Neural crest cell (in vitro differentiated cells): ENCODE results near the gene ZNF253. TPM values are rescaled to one million over a fixed set of nuclear protein-coding genes. Genes with fewer than 3 reads are reported as not detected.
"Not testable (repeated sequence)": the region's sequence is repeated elsewhere in the genome, so short reads cannot be mapped to it uniquely, and the experiment has no call there.

Experiments
- DNase-seq: peaks from one replicate; pipeline ENCODE4 v3.0.0; 2021; ENCODE audit warnings: low read depth, mixed read lengths, low spot score
- H3K27ac Mint-ChIP-seq: one replicate; pipeline ENCODE4 v1.8.0; 2021; ENCODE audit warnings: mild to moderate bottlenecking, mixed read lengths; ENCODE audit not compliant: unreplicated experiment
- H3K27me3 Mint-ChIP-seq: 2 replicates; pipeline ENCODE4 v1.8.0; 2021; ENCODE audit warnings: low read depth, mild to moderate bottlenecking, mixed read lengths
- H3K36me3 Mint-ChIP-seq: 2 replicates; pipeline ENCODE4 v1.8.0; 2021; ENCODE audit warnings: low read depth, mild to moderate bottlenecking, mixed read lengths
- H3K4me1 Mint-ChIP-seq: 2 replicates; pipeline ENCODE4 v1.8.0; 2021; ENCODE audit warnings: mixed read lengths
- H3K4me3 Mint-ChIP-seq: one replicate; pipeline ENCODE4 v1.8.0; 2021; ENCODE audit warnings: mild to moderate bottlenecking, mixed read lengths
- H3K9me3 Mint-ChIP-seq: 2 replicates; pipeline ENCODE4 v1.8.0; 2021; ENCODE audit warnings: mixed read lengths
- CTCF ChIP-seq: fragments of 200-600 bp; sonication (generic); conservative IDR thresholded peaks from 2 replicates; pipeline ENCODE4 v1.5.0; 2021; ENCODE audit warnings: antibody characterized with exemption, mild to moderate bottlenecking
- total RNA-seq: library from RNA; stranded (reverse); gene quantifications from 2 replicates; pipeline ENCODE4 v1.2.1, GENCODE V29; 2021

ZNF253 gene
- total RNA-seq, 1 donor from 2014 or later, result 41.1 TPM

DNA sequence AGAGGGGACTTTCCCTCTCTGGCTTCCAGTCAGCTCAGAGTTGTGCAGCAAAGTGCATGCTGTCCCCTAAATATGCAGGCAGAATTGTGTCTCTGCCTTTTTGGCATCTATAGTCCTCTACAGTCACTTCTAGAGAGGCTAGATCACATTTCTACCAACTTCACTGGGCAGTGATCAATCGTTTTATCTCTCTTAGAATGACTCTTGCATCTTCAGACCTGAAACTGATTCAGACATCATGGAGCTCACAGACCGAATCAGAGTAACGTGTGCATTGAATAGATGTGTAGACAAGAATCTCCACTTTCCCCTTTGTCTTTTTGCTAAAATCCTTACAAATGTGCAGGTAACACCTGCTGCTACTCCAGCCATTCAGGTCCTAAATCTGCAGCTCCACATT, 6.2 kb downstream of the ZNF253 start:
- no peak for DNase-seq
- Mint-ChIP-seq H3K36me3 (peaks cover 78% of the 10 kb centered on the region), H3K9me3 (peaks cover 25% of the 10 kb centered on the region), H3K4me3 (peak overlapping the region; percentile 6), H3K27me3 (no peaks in the 10 kb centered on the region), H3K4me1 (peaks cover 15% of the 10 kb centered on the region), H3K27ac (no peak overlapping the region)
- TF ChIP-seq CTCF, result no peak

GRCh38 chr19:19873381-19873780, 7.7 kb downstream of the ZNF253 start:
- Mint-ChIP-seq H3K4me3 (no peak overlapping the region), H3K27me3 (no peaks in the 10 kb centered on the region), H3K4me1 (peaks cover under 1% of the 10 kb centered on the region), H3K27ac (no peak overlapping the region), H3K36me3 (peaks cover 76% of the 10 kb centered on the region), H3K9me3 (peaks cover 21% of the 10 kb centered on the region)
- no peak for TF ChIP-seq CTCF
- no peak for DNase-seq

DNA sequence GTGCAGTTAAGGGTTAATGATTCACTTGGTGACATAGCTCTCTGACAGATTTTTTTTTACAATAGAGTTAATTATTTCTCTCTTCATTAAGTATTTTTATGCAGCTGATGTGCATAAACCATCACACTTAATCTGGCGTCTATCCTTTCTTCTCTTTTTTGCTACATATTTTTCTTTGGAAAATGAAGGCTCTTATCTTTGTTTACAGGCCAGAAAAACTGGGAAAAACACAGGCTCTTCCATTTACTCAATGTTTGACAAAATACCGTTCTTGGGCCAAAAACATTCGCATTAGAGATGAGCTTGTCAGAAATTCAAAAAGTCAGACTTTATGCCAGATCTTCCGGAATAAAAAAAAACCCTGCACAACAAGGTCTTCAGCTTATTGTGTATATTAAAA, 12.0 kb downstream of the ZNF253 start:
- no peaks in the 10 kb centered on the region for H3K4me1 Mint-ChIP-seq
- no peak for TF ChIP-seq CTCF
- H3K9me3 Mint-ChIP-seq, result peaks cover 10% of the 10 kb centered on the region
- peak overlapping the region; percentile 4 for H3K4me3 Mint-ChIP-seq
- no peak for DNase-seq
- no peaks in the 10 kb centered on the region for H3K27me3 Mint-ChIP-seq
- H3K27ac Mint-ChIP-seq, result no peak overlapping the region
- H3K36me3 Mint-ChIP-seq, result peaks cover 82% of the 10 kb centered on the region

- no peak for DNase-seq
- Mint-ChIP-seq H3K4me3 (no peak overlapping the region), H3K27me3 (no peaks in the 10 kb centered on the region), H3K4me1 (no peaks in the 10 kb centered on the region), H3K36me3 (peaks cover 77% of the 10 kb centered on the region), H3K9me3 (peaks cover 13% of the 10 kb centered on the region), H3K27ac (no peak overlapping the region)
- no peak for TF ChIP-seq CTCF
Observed at GRCh38 chr19:19884583-19884982, 18.9 kb downstream of the ZNF253 start.

DNA sequence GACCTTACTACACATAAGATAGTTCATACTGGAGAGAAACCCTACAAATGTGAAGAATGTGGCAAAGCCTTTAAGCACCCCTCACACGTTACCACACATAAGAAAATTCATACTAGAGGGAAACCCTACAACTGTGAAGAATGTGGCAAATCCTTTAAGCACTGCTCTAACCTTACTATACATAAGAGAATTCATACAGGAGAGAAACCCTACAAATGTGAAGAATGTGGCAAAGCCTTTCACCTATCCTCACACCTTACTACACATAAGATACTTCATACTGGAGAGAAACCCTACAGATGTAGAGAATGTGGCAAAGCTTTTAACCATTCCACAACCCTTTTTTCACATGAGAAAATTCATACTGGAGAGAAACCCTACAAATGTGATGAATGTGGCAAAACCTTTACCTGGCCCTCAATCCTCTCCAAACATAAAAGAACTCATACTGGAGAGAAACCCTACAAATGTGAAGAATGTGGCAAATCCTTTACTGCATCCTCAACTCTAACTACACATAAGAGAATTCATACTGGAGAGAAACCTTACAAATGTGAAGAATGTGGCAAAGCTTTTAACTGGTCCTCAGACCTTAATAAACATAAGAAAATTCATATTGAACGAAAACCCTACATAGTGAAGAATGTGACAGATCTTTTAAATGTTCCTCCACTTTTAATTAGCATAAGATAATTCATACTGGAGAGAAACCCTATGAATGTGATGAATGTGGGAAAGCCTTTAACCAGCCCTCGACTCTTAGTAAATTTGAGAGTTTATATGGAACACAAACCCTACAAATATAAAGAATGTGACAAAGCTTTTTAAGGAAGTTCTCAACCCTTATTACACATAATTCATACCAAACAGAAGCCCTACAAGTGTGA, 26.6 kb downstream of the ZNF253 start:
- H3K4me3 Mint-ChIP-seq, result peak overlapping the region; percentile 42
- peaks cover 31% of the 10 kb centered on the region for H3K9me3 Mint-ChIP-seq
- H3K4me1 Mint-ChIP-seq, DNase-seq, H3K27ac Mint-ChIP-seq, H3K27me3 Mint-ChIP-seq: not testable (repeated sequence)
- peaks cover 71% of the 10 kb centered on the region for H3K36me3 Mint-ChIP-seq

DNA sequence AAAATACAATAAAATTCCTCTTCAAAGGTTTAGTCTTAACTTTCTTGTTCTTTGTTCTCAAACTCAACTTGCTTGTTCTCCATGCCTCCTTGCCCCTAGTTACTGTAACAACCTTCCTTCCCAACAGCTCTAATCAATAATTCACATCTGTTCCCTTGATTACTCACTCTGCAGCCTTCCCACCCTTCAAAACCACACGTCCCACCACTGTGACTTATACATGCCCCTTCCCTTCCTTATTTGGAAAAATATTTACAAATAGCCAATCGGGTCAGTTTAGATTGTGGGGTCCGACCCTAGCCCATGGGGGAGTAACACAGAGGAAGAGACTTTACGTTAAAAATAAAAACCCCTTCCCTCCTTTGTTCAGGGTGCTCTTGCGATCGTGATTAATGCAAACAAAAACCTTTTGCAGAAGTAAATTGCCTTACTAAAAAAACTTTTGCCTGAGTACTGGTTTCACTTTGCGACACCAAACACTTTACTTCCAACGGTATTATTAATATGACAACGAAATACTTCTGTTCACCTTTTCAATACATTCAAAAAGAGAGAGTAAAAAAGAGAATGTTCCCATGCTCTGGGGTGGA, 34.6 kb downstream of the ZNF253 start:
- Mint-ChIP-seq H3K9me3 (peaks cover 28% of the 10 kb centered on the region), H3K4me3 (peak overlapping the region; percentile 98), H3K27ac (peak overlapping the region; percentile 100), H3K27me3 (peaks cover 14% of the 10 kb centered on the region), H3K36me3 (peaks cover 75% of the 10 kb centered on the region), H3K4me1 (peaks cover 34% of the 10 kb centered on the region)
- DNase-seq, result no peak
- no peak for TF ChIP-seq CTCF
